ENCODE results near the gene FGGY.

Gene FGGY

GRCh38 chr1:59417406-59417805, 120.5 kb downstream of the FGGY start:
- FAIRE-seq, result no peak

GRCh38 chr1:59418363-59419144, 121.7 kb downstream of the FGGY start:
- FAIRE-seq, result no peak

- no peak for FAIRE-seq
These were observed 122.7 kb downstream of the FGGY start for GRCh38 chr1:59419361-59420140.

GRCh38 chr1:59421232-59421920, 124.5 kb downstream of the FGGY start:
- no peak for FAIRE-seq

GRCh38 chr1:59422921-59423575, 126.2 kb downstream of the FGGY start:
- no peak for FAIRE-seq

GRCh38 chr1:59427155-59427554, 130.3 kb downstream of the FGGY start:
- FAIRE-seq, result no peak

DNA sequence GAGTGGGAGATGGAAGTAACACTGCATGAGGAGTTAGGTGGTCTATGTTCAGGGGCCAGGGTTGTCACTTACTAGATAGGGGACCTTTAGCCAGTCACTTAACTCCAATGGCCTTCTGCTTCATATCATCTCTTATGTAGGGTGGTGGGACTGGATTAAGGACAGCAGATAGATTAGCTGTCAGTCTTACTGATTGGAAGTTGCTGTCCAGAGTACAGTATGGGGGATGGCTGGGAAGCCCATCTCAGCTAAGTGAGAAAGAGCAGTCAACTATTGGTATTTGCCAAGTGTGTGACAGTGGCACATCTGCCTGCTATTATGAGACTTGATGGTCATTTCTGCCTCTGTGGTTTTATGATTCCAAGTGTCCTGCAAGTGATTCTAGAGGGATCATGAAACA, 130.9 kb downstream of the FGGY start:
- no peak for FAIRE-seq

DNA sequence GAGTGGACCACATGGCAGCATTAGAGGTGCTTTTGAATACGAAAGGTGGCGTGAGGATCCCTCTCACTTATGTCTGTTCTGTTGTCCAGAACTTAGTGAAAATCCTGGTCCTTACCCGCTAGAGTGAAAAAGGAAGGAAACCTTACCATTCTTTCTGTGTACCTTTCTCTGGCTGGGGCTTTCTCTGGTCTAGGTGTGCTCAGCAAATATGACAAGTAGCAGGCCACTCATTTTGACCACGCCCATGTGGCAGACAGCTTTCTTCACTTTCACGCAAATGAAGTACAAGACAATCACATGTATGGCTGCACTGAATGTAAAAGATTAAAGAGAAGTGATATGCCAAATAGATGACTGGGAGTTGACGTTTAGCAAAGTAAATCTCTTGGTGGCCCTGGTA, 131.9 kb downstream of the FGGY start:
- no peak for FAIRE-seq

DNA sequence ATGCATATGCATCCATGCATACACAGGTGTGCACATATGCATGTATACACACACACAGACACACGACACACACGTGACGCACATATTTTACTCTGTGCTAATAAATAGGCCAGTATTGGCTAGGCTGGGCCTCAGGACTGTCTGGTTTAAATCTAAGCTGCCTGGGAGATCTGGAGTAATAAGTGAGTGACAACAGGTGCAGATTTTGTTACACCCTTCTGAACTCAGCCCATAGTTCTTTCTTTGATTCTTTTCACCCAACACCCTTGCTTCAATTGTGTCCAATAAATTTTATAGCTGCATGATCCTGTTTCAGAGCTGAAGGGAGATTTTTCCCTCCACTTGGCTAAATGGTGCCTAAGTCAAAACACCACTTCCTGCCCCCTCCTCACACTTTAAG, 132.8 kb downstream of the FGGY start:
- FAIRE-seq, result no peak

DNA sequence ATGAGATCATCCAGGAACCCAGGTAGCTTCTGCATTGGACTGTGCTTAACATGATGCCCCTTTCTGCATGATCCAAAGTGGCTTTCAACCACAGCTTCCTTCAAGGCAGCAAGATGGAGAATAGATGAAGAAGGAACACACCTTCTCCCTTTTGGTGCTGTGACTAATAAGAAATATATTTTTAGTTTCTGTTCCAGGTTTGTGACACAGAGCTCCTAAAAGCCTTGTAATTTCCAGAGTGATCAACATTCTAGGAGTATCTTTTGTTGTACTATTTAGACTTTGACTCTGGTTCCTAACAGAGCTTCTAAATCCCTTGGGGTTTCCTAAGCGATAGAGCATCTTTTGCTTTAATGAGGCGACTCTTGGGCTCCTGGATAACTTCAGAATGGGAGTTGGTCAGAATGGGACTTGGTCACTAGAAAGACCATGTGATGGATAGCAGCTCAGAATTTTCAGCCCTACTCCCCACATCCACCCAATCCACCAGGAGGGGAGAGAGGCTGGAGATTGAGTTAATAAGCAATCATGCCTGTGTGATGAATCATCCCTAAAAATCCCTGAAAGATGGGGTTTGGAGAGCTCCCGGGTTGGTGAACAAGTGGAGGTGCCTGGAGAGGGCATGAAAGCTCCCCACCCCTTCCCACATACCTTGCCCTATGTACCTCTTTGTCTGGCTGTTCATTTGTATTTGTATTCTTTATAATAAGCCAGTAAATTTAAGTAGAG, 134.8 kb downstream of the FGGY start:
- FAIRE-seq, result no peak

GRCh38 chr1:59432531-59433439, 135.9 kb downstream of the FGGY start:
- peak; percentile 36 for FAIRE-seq

GRCh38 chr1:59433440-59433813, 136.5 kb downstream of the FGGY start:
- no peak for FAIRE-seq

- FAIRE-seq, result no peak
These were observed 137.4 kb downstream of the FGGY start for GRCh38 chr1:59434336-59434735.

GRCh38 chr1:59436637-59437036, 139.7 kb downstream of the FGGY start:
- no peak for FAIRE-seq

DNA sequence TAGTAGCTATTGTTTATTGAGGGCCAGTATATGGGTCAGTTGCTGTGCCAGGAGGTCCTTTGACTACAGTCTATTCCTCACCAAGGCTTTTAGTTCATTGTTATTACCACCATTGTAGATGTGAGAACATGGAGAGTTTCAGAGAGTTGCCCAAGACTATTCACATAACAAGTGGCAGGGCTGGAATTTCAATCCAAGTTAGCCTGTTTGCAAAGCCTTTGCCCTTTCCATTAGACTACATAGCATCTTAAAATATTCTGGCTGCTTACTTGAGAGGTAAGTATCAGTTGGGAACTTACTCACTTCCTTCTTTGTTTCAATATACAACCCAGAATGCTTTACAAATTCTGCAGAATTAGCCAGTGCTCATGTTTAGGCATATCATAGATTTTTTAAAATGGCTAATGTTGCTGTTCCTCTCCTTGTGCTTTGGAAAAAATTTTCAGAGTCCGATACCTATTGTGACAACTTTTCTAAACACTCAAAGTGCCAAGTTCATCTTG, 141.2 kb downstream of the FGGY start:
- FAIRE-seq, result no peak

DNA sequence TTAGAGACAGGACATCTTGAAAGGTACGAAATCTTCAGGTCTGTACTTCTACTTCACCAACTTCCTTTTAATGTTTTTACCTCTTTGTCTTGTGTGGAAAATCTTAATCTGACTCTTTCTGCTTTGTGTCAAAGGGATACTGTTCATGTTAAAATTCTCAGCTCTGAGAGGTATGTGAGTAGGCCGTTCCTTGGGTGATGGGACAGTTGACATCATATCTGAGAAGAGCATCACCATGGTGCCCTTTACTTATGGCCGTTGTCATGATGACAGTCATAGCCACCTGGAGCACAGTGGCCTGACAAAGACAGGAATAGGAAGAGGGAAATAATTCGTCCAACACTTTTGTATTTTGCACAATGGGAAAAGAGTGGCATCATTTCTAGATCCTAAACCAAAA, 145.6 kb downstream of the FGGY start:
- no peak for FAIRE-seq

DNA sequence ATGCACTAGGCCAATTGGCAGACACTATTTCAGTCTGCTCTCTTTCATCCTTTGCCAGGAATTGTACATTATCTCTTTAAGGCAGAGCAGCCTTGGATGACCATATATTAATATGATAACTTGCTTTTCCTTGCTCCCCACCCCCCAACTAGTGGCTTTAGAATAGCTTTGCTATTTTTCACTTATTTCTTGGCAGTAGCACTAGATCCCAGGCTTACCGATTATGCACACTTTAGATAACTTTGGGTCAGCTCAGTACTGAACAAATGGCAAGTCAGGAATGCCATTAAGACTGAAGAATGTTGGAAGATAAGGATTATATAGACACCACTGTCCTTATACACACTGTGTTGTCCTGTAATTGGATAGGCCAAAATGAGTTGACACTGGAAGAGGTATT, 146.4 kb downstream of the FGGY start:
- FAIRE-seq, result no peak

GRCh38 chr1:59444520-59444919, 147.6 kb downstream of the FGGY start:
- FAIRE-seq, result no peak

GRCh38 chr1:59445040-59445439, 148.1 kb downstream of the FGGY start:
- FAIRE-seq, result no peak

DNA sequence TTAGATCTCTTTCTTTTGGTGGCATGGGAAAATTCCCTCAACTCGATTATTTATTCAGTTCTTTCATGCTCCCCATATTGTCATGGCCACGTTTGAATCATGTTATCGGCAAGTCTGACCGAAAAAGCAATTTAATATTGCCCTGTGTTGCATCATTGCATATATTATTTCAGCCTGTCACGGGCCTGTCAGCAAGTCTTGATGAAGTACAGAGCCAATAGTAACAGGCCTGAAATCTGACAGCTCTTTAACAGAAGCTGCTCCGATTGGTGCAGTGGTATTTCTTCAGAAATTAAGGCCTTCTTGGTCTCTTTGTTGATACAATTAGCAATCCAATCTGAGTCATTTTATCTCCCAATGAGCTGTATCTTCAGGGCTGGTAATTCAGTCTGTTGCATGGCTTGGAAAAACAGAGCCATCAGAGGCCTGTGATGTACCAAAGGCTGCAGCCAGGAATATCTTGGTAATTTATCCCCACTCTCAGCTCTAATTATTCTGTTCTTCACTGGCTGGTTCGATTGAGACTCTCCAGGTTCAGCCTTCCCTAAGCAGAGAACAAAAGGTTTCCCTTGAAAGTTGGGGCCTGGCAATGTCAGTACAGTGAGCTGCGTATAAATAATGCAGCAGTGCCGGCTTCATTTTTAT, 149.5 kb downstream of the FGGY start:
- no peak for FAIRE-seq

DNA sequence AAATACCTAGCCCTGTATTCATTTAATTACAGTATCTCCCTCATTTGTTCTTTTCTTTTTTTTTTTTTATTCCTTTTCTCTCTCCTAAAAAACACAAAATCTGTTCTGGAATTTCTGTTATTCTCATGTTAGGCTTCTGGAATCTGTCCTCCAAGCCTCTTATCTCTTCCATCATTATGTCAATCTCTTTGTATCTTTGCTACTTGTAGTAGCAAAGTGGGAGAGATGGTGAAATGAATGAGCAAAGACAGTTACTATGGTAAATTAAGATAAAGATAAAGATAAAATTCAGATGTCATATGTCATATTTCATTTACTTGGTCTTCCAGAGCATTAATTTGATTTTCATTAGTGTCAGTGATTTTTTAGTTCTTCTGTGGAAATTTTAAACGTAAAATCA, 155.1 kb downstream of the FGGY start:
- no peak for FAIRE-seq
